GM21737 (cell line): ENCODE data around the gene SEC23A.
"Not testable (repeated sequence)": the region's sequence is repeated elsewhere in the genome, so short reads cannot be mapped to it uniquely, and the experiment has no call there.

Experiments used
- ATAC-seq: cut with Tn5 transposase; IDR thresholded peaks from one replicate; pipeline ENCODE4 v1.9.1; 2021; ENCODE audit warnings: mild to moderate bottlenecking, moderate library complexity; ENCODE audit not compliant: unreplicated experiment

Gene SEC23A

GRCh38 chr14:39094515-39094914 is 8.5 kb downstream of the SEC23A start:
- ATAC-seq = no peak

- ATAC-seq = no peak
Observed at GRCh38 chr14:39091716-39092115, 11.3 kb downstream of the SEC23A start.

- no peak for ATAC-seq
Observed at GRCh38 chr14:39090548-39091111, 12.4 kb downstream of the SEC23A start.

GRCh38 chr14:39087493-39087892 is 15.5 kb downstream of the SEC23A start:
- ATAC-seq = no peak

- ATAC-seq = no peak
Observed at GRCh38 chr14:39085933-39086332, 17.1 kb downstream of the SEC23A start.

GRCh38 chr14:39083127-39083526 is 19.9 kb downstream of the SEC23A start:
- ATAC-seq = no peak

GRCh38 chr14:39080886-39081285 is 22.1 kb downstream of the SEC23A start:
- ATAC-seq = no peak

- ATAC-seq = no peak
Observed at GRCh38 chr14:39071096-39071495, 31.9 kb downstream of the SEC23A start.

GRCh38 chr14:39069923-39070322 is 33.1 kb downstream of the SEC23A start:
- ATAC-seq = no peak

- ATAC-seq = not testable (repeated sequence)
Observed at GRCh38 chr14:39069169-39069805, 33.7 kb downstream of the SEC23A start.

- peak; percentile 97 for ATAC-seq
Observed at GRCh38 chr14:39060818-39061437, 42.1 kb downstream of the SEC23A start.

- no peak for ATAC-seq
Observed at GRCh38 chr14:39055786-39056474, 47.1 kb downstream of the SEC23A start.

- ATAC-seq = not testable (repeated sequence)
Observed at GRCh38 chr14:39052869-39053454, 50.1 kb downstream of the SEC23A start.

GRCh38 chr14:39050389-39050788 is 52.6 kb downstream of the SEC23A start:
- ATAC-seq = no peak

- not testable (repeated sequence) for ATAC-seq
Observed at GRCh38 chr14:39045889-39046288, 57.1 kb downstream of the SEC23A start.

GRCh38 chr14:39043352-39043943 is 59.6 kb downstream of the SEC23A start:
- ATAC-seq = no peak

- ATAC-seq = no peak
Observed at GRCh38 chr14:39040529-39040928, 62.5 kb downstream of the SEC23A start.

- no peak for ATAC-seq
Observed at GRCh38 chr14:39038542-39038941, 64.5 kb downstream of the SEC23A start.

- ATAC-seq = no peak
Observed at GRCh38 chr14:39036760-39037159, 66.3 kb downstream of the SEC23A start.

GRCh38 chr14:39035336-39035735 is 67.7 kb downstream of the SEC23A start:
- ATAC-seq = no peak
